ENCODE measurements around the gene PLA2G6.

Gene PLA2G6

GRCh38 chr22:38135133-38135706 is 46.4 kb downstream of the PLA2G6 start:
- DNase-seq (ENCODE audit: low spot score in 2 of 2), result no peak
- in situ Hi-C loops (cut with MboI; ENCODE audit: low sequenced_read_pairs), result no loop called here
- no peaks in the 10 kb centered on the region for H3K27me3 ChIP-seq (ENCODE audit: low read depth)
- H3K9me3 ChIP-seq, result no peaks in the 10 kb centered on the region
- H3K4me3 ChIP-seq, result no peak overlapping the region
- H3K36me3 ChIP-seq (replicated peaks), result peaks cover 9% of the 10 kb centered on the region
- H3K4me1 ChIP-seq, result no peaks in the 10 kb centered on the region

GRCh38 chr22:38133331-38133730 is 48.3 kb downstream of the PLA2G6 start:
- DNase-seq (ENCODE audit: low spot score in 2 of 2), result no peak
- H3K36me3 ChIP-seq (replicated peaks), result peaks cover 9% of the 10 kb centered on the region
- no peaks in the 10 kb centered on the region for H3K4me1 ChIP-seq
- in situ Hi-C loops (cut with MboI; ENCODE audit: low sequenced_read_pairs), result no loop called here
- H3K9me3 ChIP-seq, result no peaks in the 10 kb centered on the region
- H3K27me3 ChIP-seq (ENCODE audit: low read depth), result no peaks in the 10 kb centered on the region
- H3K4me3 ChIP-seq, result no peak overlapping the region

GRCh38 chr22:38132794-38133193 is 48.8 kb downstream of the PLA2G6 start:
- no peak overlapping the region for H3K4me3 ChIP-seq
- in situ Hi-C loops (cut with MboI; ENCODE audit: low sequenced_read_pairs), result no loop called here
- H3K4me1 ChIP-seq, result no peaks in the 10 kb centered on the region
- H3K27me3 ChIP-seq (ENCODE audit: low read depth), result no peaks in the 10 kb centered on the region
- H3K9me3 ChIP-seq, result no peaks in the 10 kb centered on the region
- H3K36me3 ChIP-seq (replicated peaks), result peaks cover 9% of the 10 kb centered on the region
- DNase-seq (ENCODE audit: low spot score in 2 of 2), result no peak

- no peaks in the 10 kb centered on the region for H3K27me3 ChIP-seq (ENCODE audit: low read depth)
- no peak for DNase-seq (ENCODE audit: low spot score in 2 of 2)
- in situ Hi-C loops (cut with MboI; ENCODE audit: low sequenced_read_pairs), result no loop called here
- H3K9me3 ChIP-seq, result no peaks in the 10 kb centered on the region
- no peak overlapping the region for H3K4me3 ChIP-seq
- no peaks in the 10 kb centered on the region for H3K4me1 ChIP-seq
- H3K36me3 ChIP-seq (replicated peaks), result peaks cover 9% of the 10 kb centered on the region
Measured at GRCh38 chr22:38132136-38132535, 49.5 kb downstream of the PLA2G6 start.

- H3K9me3 ChIP-seq, result no peaks in the 10 kb centered on the region
- peaks cover 9% of the 10 kb centered on the region for H3K36me3 ChIP-seq (replicated peaks)
- in situ Hi-C loops (cut with MboI; ENCODE audit: low sequenced_read_pairs), result no loop called here
- H3K4me3 ChIP-seq, result no peak overlapping the region
- no peaks in the 10 kb centered on the region for H3K4me1 ChIP-seq
- no peaks in the 10 kb centered on the region for H3K27me3 ChIP-seq (ENCODE audit: low read depth)
- no peak for DNase-seq (ENCODE audit: low spot score in 2 of 2)
Measured at GRCh38 chr22:38131399-38131798, 50.2 kb downstream of the PLA2G6 start.

- no peak for DNase-seq (ENCODE audit: low spot score in 2 of 2)
- no peaks in the 10 kb centered on the region for H3K9me3 ChIP-seq
- H3K4me3 ChIP-seq, result no peak overlapping the region
- no peaks in the 10 kb centered on the region for H3K27me3 ChIP-seq (ENCODE audit: low read depth)
- H3K36me3 ChIP-seq (replicated peaks), result no peaks in the 10 kb centered on the region; the same call in 1 of the 2 replicates
- in situ Hi-C loops (cut with MboI; ENCODE audit: low sequenced_read_pairs), result no loop called here
- no peaks in the 10 kb centered on the region for H3K4me1 ChIP-seq
Measured at GRCh38 chr22:38129856-38130255, 51.8 kb downstream of the PLA2G6 start.

- no peak for DNase-seq (ENCODE audit: low spot score in 2 of 2)
- Histone ChIP-seq H3K4me1 (no peaks in the 10 kb centered on the region), H3K27me3 (ENCODE audit: low read depth) (no peaks in the 10 kb centered on the region), H3K9me3 (no peaks in the 10 kb centered on the region), H3K4me3 (no peak overlapping the region), H3K36me3 (replicated peaks) (no peaks in the 10 kb centered on the region; the same call in 1 of the 2 replicates)
- in situ Hi-C loops (cut with MboI; ENCODE audit: low sequenced_read_pairs), result no loop called here
Measured at GRCh38 chr22:38129021-38129420, 52.6 kb downstream of the PLA2G6 start.

- in situ Hi-C loops (cut with MboI; ENCODE audit: low sequenced_read_pairs), result no loop called here
- Histone ChIP-seq H3K36me3 (replicated peaks) (no peaks in the 10 kb centered on the region), H3K4me1 (no peaks in the 10 kb centered on the region)
Measured at GRCh38 chr22:38127869-38128268, 53.8 kb downstream of the PLA2G6 start.

GRCh38 chr22:38126928-38127668 is 54.5 kb downstream of the PLA2G6 start:
- H3K9me3 ChIP-seq, result no peaks in the 10 kb centered on the region
- no peaks in the 10 kb centered on the region for H3K4me1 ChIP-seq
- no peaks in the 10 kb centered on the region for H3K36me3 ChIP-seq (replicated peaks)
- no peak for DNase-seq (ENCODE audit: low spot score in 2 of 2)
- in situ Hi-C loops (cut with MboI; ENCODE audit: low sequenced_read_pairs), result no loop called here
- H3K4me3 ChIP-seq, result no peak overlapping the region
- H3K27me3 ChIP-seq (ENCODE audit: low read depth), result no peaks in the 10 kb centered on the region

More at GRCh38 chr22:38127869-38128268, 53.8 kb downstream of the PLA2G6 start:
- Histone ChIP-seq H3K4me3 (no peak overlapping the region), H3K9me3 (no peaks in the 10 kb centered on the region), H3K27me3 (ENCODE audit: low read depth) (no peaks in the 10 kb centered on the region)
- DNase-seq (ENCODE audit: low spot score in 2 of 2), result no peak

GRCh38 chr22:38125751-38126201 is 55.9 kb downstream of the PLA2G6 start:
- Histone ChIP-seq H3K4me1 (no peaks in the 10 kb centered on the region), H3K9me3 (no peaks in the 10 kb centered on the region), H3K27me3 (ENCODE audit: low read depth) (no peaks in the 10 kb centered on the region), H3K4me3 (no peak overlapping the region), H3K36me3 (replicated peaks) (no peaks in the 10 kb centered on the region)
- no peak for DNase-seq (ENCODE audit: low spot score in 2 of 2)
- in situ Hi-C loops (cut with MboI; ENCODE audit: low sequenced_read_pairs), result no loop called here

- no peak overlapping the region for H3K4me3 ChIP-seq
- H3K9me3 ChIP-seq, result no peaks in the 10 kb centered on the region
- H3K27me3 ChIP-seq (ENCODE audit: low read depth), result no peaks in the 10 kb centered on the region
- H3K4me1 ChIP-seq, result no peaks in the 10 kb centered on the region
- no peak for DNase-seq (ENCODE audit: low spot score in 2 of 2)
- in situ Hi-C loops (cut with MboI; ENCODE audit: low sequenced_read_pairs), result no loop called here
- H3K36me3 ChIP-seq (replicated peaks), result no peaks in the 10 kb centered on the region
Measured at GRCh38 chr22:38125038-38125610, 56.5 kb downstream of the PLA2G6 start.

- Histone ChIP-seq H3K4me3 (no peak overlapping the region), H3K36me3 (replicated peaks) (no peaks in the 10 kb centered on the region), H3K4me1 (no peaks in the 10 kb centered on the region), H3K27me3 (ENCODE audit: low read depth) (no peaks in the 10 kb centered on the region), H3K9me3 (no peaks in the 10 kb centered on the region)
- DNase-seq (ENCODE audit: low spot score in 2 of 2), result no peak
- in situ Hi-C loops (cut with MboI; ENCODE audit: low sequenced_read_pairs), result no loop called here
Measured at GRCh38 chr22:38124236-38124974, 57.2 kb downstream of the PLA2G6 start.

GRCh38 chr22:38122616-38123015 is 59.0 kb downstream of the PLA2G6 start:
- Histone ChIP-seq H3K9me3 (no peaks in the 10 kb centered on the region), H3K36me3 (replicated peaks) (no peaks in the 10 kb centered on the region), H3K4me3 (no peak overlapping the region), H3K27me3 (ENCODE audit: low read depth) (no peaks in the 10 kb centered on the region), H3K4me1 (no peaks in the 10 kb centered on the region)
- DNase-seq (ENCODE audit: low spot score in 2 of 2), result no peak
- in situ Hi-C loops (cut with MboI; ENCODE audit: low sequenced_read_pairs), result no loop called here

All from HAP-1 (cell line).